HG02943 (cell line): ENCODE data around the gene CLK1.

Source experiments
- ATAC-seq: cut with Tn5 transposase; IDR thresholded peaks from one replicate; pipeline ENCODE4 v1.9.1; 2021; ENCODE audit warnings: mild to moderate bottlenecking, low read depth, moderate library complexity; ENCODE audit not compliant: unreplicated experiment

The CLK1 gene

DNA sequence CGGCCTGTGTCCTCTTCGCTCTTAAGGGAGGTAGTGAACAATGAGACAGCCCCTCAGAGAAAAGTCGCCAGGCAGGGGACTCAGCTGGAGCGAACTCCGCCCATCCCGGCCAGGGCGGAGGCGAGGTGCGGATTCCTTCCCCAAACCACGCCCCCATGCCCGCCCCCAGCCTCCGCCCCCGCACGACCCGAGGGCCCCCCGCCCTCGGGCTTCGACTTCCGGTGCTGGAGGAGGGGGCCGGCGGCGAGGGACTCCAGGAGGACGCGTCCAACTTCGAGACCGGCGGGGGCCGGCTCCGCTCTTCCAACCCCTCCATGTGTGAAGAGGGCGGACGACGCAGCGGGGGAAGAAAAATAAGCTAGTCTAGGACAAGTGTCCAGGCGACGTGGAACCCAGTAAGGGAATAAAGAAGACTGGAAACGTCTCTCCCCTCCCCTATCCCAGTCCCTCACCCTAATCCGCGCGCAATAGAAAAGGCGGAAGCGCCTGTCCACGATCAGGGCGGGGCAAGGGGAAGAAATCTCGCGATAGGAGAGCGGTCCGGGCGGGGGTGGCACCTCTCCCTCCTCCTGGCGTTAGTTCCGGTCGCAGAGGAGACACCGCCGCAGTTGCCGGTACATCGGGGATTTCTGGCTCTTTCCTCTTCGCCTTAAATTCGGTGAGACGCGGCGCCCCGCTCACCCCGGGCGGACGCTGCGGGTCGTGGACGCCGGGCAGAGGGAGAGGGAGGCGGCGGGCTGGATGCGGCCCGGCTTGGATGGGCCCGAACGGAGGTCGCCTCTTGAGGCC is 52.9 kb downstream of the CLK1 start, which contains the start of gene BZW1:
Gene BZW1, plus strand, starts transcription at position 578 of the 789 bp plus-strand sequence. CDS start 1,308 bp downstream, outside the sequence.
- ATAC-seq: peak; percentile 85

DNA sequence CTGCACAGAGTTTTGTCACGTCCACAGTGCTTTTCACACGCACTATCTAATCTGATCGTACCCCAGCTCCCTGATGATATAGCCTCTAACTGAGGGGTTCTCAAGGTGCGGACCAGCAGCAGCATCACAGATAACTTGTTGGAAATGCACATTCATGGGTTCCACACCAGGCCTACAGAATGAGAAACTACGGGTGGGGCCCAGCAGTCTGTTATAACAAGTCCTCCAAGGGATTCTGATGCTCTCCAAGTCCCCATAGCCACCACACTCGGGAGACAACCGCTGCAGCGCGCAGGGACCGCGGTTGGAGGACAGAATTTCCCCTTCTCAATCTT is 53.5 kb downstream of the CLK1 start:
- no peak for ATAC-seq

- no peak for ATAC-seq
Measured at GRCh38 chr2:200810252-200810997, 54.0 kb downstream of the CLK1 start.

- no peak for ATAC-seq
Measured at GRCh38 chr2:200809506-200810251, 54.8 kb downstream of the CLK1 start.
